Thoracic aorta (tissue), 2 donors: Measurements from ENCODE around the gene POU6F2. TPM values are rescaled to one million over a fixed set of nuclear protein-coding genes. Genes with fewer than 3 reads are reported as not detected.

Experiments
- ATAC-seq: fragments of 150-250 bp; one replicate; pipeline ENCODE4 v1.8.0; 2017; ENCODE audit warnings: low read depth; ENCODE audit not compliant: insufficient number of reproducible peaks, low FRiP score
- DNase-seq: peaks from one replicate; pipeline ENCODE4 v3.0.0-alpha.2; 2020; ENCODE audit warnings: low spot score
- H3K27ac ChIP-seq, 2 donors: fragments of 200-600 bp; sonication (generic); 1 replicate in 1 of 2; 2 replicates in 1 of 2; pipeline ENCODE4 v1.5.1; 2016; ENCODE audit warnings: mild to moderate bottlenecking in 2 of 2, moderate library complexity in 2 of 2
- H3K27me3 ChIP-seq: fragments of 200-600 bp; sonication (generic); replicated peaks from 2 replicates; pipeline ENCODE4 v1.6.0; 2016; ENCODE audit warnings: mild to moderate bottlenecking; ENCODE audit not compliant: insufficient read depth
- H3K36me3 ChIP-seq: fragments of 200-600 bp; sonication (generic); one replicate; pipeline ENCODE4 v1.5.1; 2016
- H3K4me1 ChIP-seq, 2 donors: fragments of 200-600 bp; sonication (generic); 1 replicate in 1 of 2; 2 replicates in 1 of 2; pipeline versions ENCODE4 v1.5.1 to v1.6.0; 2016; ENCODE audit warnings: low read depth in 2 of 2, mild to moderate bottlenecking in 1 of 2; ENCODE audit not compliant: control insufficient read depth in 1 of 2
- H3K4me3 ChIP-seq: fragments of 200-600 bp; sonication (generic); 2 replicates; pipeline ENCODE4 v1.5.1; 2016; ENCODE audit warnings: mild to moderate bottlenecking
- H3K9me3 ChIP-seq: fragments of 200-600 bp; sonication (generic); 2 replicates; pipeline ENCODE4 v1.5.1; 2016
- total RNA-seq, 2 donors: library from RNA; depleted of rRNA; stranded (reverse); fragments of >200 nt; gene quantifications; one replicate each; pipeline versions ENCODE4 v1.1.0 to v1.2.3, GENCODE V29; 2016
- TF ChIP-seq, protein P1 (sequence below): fragments of 200-600 bp; sonication (generic); IDR thresholded peaks from one replicate; pipeline ENCODE4 v1.5.1; 2019; ENCODE audit warnings: antibody characterized with exemption

The POU6F2 gene
- total RNA-seq, 2 donors from 2014 or later: not detected

DNA sequence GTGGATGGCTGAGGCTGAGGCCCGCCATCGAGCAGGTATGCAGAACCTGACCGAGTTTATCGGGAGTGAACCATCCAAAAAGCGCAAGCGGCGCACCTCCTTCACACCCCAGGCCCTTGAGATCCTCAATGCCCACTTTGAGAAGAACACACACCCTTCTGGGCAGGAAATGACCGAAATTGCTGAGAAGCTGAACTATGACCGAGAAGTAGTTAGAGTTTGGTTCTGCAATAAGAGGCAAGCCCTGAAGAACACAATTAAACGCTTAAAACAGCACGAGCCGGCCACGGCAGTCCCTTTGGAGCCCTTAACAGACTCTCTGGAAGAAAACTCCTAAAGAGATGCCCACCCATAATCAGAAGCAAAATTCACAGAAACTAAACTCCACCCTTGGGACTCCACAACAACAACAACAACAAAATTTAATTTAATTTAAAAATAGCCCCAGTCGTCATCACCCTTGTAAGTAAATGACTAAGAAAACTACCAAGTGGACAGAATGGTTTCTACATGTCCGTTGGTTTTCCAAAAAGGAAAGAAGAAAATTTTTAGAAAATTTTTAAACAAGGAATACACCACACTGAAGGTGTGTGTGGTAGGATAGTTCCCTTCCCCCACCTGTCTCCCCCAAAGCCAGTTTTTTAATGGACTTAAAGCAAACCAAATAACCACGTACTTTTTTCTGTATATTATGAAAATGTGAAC lies 486.8 kb downstream of the POU6F2 start:
- TF ChIP-seq, protein P1, sequence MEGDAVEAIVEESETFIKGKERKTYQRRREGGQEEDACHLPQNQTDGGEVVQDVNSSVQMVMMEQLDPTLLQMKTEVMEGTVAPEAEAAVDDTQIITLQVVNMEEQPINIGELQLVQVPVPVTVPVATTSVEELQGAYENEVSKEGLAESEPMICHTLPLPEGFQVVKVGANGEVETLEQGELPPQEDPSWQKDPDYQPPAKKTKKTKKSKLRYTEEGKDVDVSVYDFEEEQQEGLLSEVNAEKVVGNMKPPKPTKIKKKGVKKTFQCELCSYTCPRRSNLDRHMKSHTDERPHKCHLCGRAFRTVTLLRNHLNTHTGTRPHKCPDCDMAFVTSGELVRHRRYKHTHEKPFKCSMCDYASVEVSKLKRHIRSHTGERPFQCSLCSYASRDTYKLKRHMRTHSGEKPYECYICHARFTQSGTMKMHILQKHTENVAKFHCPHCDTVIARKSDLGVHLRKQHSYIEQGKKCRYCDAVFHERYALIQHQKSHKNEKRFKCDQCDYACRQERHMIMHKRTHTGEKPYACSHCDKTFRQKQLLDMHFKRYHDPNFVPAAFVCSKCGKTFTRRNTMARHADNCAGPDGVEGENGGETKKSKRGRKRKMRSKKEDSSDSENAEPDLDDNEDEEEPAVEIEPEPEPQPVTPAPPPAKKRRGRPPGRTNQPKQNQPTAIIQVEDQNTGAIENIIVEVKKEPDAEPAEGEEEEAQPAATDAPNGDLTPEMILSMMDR: no peak
- no peak for ATAC-seq
- Histone ChIP-seq H3K36me3 (no peaks in the 10 kb centered on the region), H3K9me3 (no peaks in the 10 kb centered on the region), H3K27me3 (no peaks in the 10 kb centered on the region), H3K27ac (no peak overlapping the region), H3K4me3 (peak overlapping the region; percentile 56), H3K4me1 (no peaks in the 10 kb centered on the region)
- no peak for DNase-seq

DNA sequence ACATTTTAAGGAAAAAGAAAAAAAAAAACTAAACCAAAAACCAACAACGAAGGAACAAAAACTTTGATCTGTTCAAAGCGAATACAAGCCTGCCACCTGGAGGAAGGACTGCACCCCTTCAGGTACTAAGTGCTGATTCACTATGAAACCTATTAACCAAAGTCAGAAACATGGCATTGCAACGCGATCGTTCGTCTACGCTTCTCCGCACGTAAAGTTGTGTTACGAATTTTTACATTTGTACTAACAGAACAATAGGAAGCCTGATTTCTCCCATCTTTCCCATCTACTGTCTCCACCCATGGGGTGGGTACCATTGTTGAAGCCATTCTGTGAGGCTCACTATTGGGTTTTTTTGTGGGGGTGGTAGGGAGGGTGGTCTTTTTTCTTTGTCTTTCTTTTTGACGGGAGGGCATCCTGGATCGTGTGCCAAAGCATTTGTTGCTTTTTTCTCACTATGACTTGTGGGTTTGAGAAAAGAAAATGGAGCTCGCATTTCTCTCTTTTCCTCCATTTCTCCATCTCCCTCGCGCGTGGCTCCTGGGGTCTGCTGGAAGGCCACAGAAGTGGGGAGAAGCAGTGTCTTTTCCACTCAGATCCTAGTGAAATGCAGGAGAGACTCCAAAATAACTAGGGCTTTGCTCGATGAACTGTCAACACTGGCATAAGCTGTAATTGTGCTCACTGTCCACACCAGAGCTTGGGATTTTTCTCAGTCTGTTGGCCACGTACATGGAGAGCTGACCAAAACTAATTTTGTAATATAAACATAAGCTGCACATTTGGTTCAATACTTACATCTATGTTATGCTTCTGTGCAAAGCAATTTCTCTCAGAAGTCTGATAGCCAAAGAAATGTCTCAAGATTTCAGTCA lies 487.6 kb downstream of the POU6F2 start:
- H3K36me3 ChIP-seq: no peaks in the 10 kb centered on the region
- ATAC-seq: peak; percentile 68
- H3K27me3 ChIP-seq: no peaks in the 10 kb centered on the region
- no peaks in the 10 kb centered on the region for H3K4me1 ChIP-seq
- DNase-seq: no peak
- H3K9me3 ChIP-seq: no peaks in the 10 kb centered on the region
- no peak overlapping the region for H3K27ac ChIP-seq
- H3K4me3 ChIP-seq: peak overlapping the region; percentile 56
- TF ChIP-seq, protein P1: peak; percentile 77

- no peaks in the 10 kb centered on the region for H3K4me1 ChIP-seq
- no peak overlapping the region for H3K4me3 ChIP-seq
- no peak overlapping the region for H3K27ac ChIP-seq
- H3K27me3 ChIP-seq: no peaks in the 10 kb centered on the region
- no peaks in the 10 kb centered on the region for H3K36me3 ChIP-seq
- no peak for ATAC-seq
- TF ChIP-seq, protein P1: no peak
- no peaks in the 10 kb centered on the region for H3K9me3 ChIP-seq
- DNase-seq: no peak
Observed at GRCh38 chr7:39468261-39468660, 490.6 kb downstream of the POU6F2 start.

- no peak overlapping the region for H3K27ac ChIP-seq
- H3K4me3 ChIP-seq: no peak overlapping the region
- no peaks in the 10 kb centered on the region for H3K27me3 ChIP-seq
- H3K4me1 ChIP-seq: no peaks in the 10 kb centered on the region
- H3K9me3 ChIP-seq: no peaks in the 10 kb centered on the region
- no peaks in the 10 kb centered on the region for H3K36me3 ChIP-seq
- no peak for DNase-seq
- ATAC-seq: no peak
- TF ChIP-seq, protein P1: no peak
Observed at GRCh38 chr7:39468808-39469374, 491.2 kb downstream of the POU6F2 start.

DNA sequence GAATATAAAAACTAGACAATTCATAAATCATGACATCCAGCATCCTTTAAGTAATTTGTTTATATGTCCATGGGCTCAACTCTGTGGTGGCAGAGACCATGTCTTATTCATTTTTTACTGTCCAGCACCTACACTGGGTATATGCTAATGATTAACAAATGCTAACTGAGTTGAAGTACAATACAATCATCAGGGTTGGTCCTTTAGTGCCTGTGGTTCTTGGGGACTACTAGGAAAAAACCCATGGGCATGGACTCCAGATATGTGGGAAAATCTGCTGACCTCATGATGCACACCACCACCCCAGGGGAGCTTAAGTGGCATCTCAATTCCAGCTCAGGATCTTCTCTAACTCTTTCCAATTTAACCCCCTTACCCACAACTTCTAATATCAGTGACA lies 503.2 kb downstream of the POU6F2 start:
- no peak for DNase-seq
- ATAC-seq: no peak

More for the DNA sequence above, 503.2 kb downstream of the POU6F2 start:
- Histone ChIP-seq H3K4me3 (no peak overlapping the region), H3K4me1 (no peaks in the 10 kb centered on the region), H3K9me3 (no peaks in the 10 kb centered on the region), H3K36me3 (no peaks in the 10 kb centered on the region), H3K27ac (no peak overlapping the region), H3K27me3 (no peaks in the 10 kb centered on the region)
- TF ChIP-seq, protein P1: no peak
